DND-41 (cell line): ENCODE measurements around the gene GRID1.

Experiments
- CTCF ChIP-seq: IDR thresholded peaks from 2 replicates; pipeline ENCODE4 v1.5.1; 2012; ENCODE audit warnings: borderline replicate concordance, low read length, moderate library complexity, mild to moderate bottlenecking; ENCODE audit not compliant: poor library complexity, severe bottlenecking; ENCODE audit errors: extremely low read depth
- EZH2 ChIP-seq: IDR thresholded peaks from 3 replicates; pipeline ENCODE4 v1.6.1; 2012; ENCODE audit warnings: borderline replicate concordance, low read depth, mild to moderate bottlenecking, moderate library complexity, low read length, inconsistent platforms; ENCODE audit not compliant: severe bottlenecking

DNA sequence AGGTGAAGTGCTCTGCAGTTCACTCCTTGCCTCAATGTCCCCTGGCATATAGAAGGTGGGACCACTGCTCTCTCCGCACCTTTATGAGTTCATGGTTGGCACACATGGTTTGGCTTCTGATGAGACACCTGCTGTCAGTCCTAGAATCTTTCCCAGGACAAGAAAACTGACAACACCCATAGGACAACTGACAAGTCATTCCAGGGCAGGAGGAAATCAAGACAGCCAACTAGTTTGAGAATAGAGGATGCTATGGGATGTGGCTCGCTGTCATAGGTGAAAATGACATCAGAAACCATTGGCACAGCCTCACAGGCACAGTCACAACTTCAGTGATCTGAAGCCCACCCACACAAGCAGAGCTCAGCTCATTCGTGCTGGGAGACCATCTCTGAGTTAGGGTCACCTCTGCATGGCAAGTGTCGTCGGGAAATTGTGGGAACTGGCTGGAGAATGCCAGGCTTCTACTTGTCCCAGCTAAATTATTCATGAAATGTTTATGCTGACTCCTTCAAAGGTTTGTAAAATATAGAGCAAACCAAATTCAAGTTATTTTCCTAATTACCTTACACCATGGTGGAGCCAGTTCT, 762.4 kb downstream of the GRID1 start:
- no peak for TF ChIP-seq CTCF
- TF ChIP-seq EZH2 = no peak
